ENCODE results near the gene FABP1.

FABP1 gene

DNA sequence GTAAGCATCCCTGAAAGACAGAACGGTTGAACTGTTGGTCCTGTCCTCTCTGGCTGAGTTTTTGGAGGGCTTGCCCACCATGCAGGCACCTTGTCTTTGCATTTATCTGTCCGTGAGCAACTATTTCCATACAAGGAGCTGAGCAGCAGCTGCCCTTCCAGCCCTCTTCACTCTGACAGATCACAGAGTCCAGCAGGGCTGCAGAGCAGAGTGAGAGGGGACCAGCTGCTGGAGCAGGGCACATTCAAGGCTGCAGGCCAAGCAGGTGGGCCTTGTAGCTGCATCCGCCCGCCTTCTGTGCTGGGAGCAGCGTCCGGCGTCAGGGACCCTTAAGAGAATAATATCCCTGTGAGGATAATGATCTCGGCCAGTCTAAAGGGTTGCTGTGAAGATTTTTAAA, 50.8 kb downstream of the FABP1 start:
- no peak for DNase-seq

DNA sequence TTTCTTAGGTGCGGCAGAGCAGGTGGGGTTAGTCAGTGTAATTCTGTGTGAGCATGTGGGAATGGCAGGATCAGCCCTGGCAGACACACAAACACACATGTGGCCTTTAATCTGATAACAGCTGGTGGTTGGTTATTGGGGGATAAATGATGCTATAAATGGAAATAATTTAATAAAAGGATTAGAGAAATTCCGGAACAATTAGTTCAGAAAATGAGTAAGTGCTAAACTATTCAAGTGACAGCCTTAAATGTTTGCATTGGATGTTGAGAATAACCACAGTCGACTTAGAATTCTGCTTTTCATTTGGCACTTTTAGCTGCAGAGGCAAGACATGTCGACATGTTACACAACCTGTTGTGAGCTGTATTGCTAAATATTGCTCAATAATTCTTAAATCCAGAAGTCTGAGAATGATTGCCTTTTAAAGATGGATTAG, 53.0 kb downstream of the FABP1 start:
- DNase-seq, result peak; percentile 92

DNA sequence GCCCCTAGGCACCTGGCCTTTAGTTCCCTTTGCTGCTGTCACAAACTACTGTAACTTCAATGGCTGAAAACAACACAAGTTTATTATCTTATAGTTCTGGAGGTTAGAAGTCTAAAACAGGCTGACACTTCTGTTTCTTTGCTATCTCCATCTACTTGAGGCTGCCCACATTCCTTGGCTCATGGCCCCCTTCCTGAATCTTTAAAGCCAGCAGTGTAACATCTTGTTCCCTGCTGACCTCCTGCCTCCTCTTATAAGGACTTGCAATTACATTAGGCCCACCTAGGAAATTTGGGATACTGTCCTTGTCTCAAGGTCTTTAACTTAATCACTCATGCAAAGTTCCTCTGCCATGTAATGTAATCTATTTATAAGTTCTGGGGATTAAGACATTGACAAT, 53.7 kb downstream of the FABP1 start:
- no peak for DNase-seq
